ENCODE results near the gene SLC16A13.
"Not testable (repeated sequence)": the region's sequence is repeated elsewhere in the genome, so short reads cannot be mapped to it uniquely, and the experiment has no call there.

Gene SLC16A13

GRCh38 chr17:7029096-7029495, 6.7 kb upstream of the SLC16A13 start:
- DNase-seq (ENCODE audit: low spot score): no peak

DNA sequence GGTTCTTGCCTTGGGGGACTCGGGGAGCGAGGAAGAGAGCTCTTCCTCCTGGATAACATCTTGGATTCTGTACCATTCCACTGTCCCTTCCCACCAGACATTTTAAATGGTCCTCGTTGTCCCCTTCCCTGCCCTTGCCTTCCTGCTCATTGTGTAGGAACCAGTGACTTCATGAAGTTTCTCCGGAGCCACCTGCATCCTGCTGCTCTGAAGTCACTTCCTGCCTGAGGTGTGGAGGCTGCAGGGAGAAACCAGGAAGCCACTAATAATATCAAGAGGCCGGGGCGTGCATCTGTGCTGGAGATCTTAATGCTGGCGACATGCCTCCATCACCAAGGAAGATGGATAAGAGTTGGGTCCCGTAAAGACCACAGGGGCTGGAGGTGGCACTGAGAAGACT, 6.2 kb upstream of the SLC16A13 start:
- no peak for DNase-seq (ENCODE audit: low spot score)

GRCh38 chr17:7034955-7035590, 742 bp upstream of the SLC16A13 start:
- no peak for DNase-seq (ENCODE audit: low spot score)

DNA sequence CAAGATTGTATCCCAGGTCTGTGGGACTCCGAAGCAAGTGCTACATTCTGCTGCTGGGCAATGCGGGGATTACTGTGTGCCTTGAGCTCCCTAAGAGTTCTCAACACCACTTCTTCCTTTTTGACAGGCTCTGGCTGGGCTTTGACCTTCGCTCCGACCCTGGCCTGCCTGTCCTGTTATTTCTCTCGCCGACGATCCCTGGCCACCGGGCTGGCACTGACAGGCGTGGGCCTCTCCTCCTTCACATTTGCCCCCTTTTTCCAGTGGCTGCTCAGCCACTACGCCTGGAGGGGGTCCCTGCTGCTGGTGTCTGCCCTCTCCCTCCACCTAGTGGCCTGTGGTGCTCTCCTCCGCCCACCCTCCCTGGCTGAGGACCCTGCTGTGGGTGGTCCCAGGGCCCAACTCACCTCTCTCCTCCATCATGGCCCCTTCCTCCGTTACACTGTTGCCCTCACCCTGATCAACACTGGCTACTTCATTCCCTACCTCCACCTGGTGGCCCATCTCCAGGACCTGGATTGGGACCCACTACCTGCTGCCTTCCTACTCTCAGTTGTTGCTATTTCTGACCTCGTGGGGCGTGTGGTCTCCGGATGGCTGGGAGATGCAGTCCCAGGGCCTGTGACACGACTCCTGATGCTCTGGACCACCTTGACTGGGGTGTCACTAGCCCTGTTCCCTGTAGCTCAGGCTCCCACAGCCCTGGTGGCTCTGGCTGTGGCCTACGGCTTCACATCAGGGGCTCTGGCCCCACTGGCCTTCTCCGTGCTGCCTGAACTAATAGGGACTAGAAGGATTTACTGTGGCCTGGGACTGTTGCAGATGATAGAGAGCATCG, 2.4 kb downstream of the SLC16A13 start:
- no peak for DNase-seq (ENCODE audit: low spot score)

DNA sequence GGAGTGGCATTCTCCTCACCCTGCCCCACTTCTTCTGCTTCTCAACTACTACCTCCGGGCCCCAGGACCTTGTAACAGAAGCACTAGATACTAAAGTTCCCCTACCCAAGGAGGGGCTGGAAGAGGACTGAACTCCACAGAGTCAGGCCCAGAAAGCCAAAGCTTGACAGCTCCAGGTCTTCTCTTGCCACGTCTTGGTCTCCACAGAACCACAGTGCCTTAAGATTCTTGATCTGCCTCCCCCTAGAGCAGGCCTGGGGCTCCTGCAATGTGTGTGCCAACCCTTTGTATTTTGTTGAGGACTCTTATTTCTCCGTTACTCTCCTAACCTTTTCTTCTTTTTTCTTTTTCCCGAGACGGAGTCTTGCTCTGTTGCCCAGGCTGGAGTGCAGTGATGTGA, 4.0 kb downstream of the SLC16A13 start:
- DNase-seq (ENCODE audit: low spot score): no peak

GRCh38 chr17:7041607-7042500, 6.0 kb downstream of the SLC16A13 start:
- DNase-seq (ENCODE audit: low spot score): no peak

DNA sequence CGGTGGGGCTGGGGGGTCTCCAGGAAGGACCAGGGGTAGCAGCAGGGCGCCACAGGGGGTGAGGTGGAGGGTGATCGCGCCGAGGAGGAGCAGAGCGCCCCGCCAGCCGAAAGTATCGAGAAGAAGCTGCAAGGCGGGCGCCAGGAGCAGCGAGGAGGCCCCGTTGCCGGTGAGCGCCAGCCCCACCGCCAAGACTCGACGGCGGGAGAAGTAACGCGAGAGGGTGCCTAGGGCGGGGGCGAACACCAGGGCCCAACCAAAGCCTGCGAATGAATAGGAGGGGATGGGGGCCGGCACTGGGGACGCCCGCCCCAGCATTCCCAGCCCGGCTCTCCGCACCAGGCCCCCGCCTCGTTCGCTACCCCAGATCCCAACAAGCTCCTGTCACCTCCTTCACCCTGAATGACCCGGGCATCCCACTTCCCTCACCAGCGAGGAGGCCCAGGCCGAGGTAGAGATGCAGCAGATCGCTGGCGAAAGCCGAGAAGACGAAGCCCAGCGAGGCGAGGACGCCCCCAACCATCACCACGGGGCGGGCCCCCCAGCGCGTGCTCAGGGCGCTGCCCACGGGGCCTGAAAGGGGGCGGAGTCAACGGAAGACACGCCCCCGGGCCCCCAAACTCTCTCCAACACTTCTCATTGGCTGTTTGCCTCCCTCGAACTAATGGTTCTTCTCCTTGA, 6.8 kb downstream of the SLC16A13 start:
- DNase-seq (ENCODE audit: low spot score): no peak

DNA sequence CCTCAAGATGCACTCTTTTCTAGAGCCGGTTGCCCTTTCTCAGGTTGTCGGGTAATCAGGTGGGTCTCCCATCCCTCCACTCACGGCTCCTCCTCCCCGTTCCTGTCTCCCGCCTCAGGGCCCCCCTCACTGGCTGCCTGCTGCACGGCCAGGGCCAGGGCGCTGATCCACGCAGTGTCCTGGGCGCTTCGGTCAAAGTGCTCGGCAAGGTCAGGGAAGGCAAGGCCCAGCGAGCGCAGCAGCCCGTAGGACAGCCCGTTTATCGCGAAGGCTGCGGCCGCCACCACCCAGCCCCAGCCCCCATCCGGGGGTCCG, 7.3 kb downstream of the SLC16A13 start:
- DNase-seq (ENCODE audit: low spot score): no peak

GRCh38 chr17:7043497-7044198, 7.8 kb downstream of the SLC16A13 start, which contains the start of gene SLC16A11:
SLC16A11 (minus strand) TSS chr17:7044092; CDS start chr17:7043513, 579 bp downstream.
- DNase-seq (ENCODE audit: low spot score): no peak

DNA sequence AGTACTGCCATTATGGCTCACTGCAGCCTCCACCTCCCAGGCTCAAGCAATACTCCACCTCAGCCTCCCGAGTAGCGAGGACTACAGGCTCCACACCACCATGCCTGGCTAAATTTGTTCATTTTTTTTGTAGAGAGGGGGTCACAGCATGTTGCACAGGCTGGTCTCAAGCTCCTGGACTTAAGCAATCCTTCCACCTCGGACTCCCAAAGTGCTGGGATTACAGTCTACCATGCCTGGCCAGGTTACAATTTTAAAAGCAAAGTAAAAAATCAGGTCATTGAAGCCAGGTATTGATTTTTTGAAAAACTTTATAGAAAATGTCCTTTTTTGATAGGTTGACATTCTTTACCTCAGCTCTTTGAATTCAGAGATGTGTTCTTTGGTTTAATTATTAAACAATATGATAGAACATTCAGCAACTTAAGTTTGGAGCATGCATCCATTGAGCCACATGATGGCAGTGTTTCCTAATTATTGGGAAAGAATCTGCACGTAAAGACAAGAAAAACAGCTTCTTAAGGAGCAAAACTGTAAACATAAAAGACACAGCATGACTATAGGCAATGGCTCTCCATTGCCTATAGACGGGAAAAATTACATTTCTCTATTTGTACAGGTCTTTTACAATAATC, 9.8 kb downstream of the SLC16A13 start:
- peak; percentile 84 for DNase-seq (ENCODE audit: low spot score)

- peak; percentile 53 for DNase-seq (ENCODE audit: low spot score)
Observed at GRCh38 chr17:7046127-7046724, 10.4 kb downstream of the SLC16A13 start.

- DNase-seq (ENCODE audit: low spot score): peak; percentile 34
Observed at GRCh38 chr17:7046725-7047397, 11.0 kb downstream of the SLC16A13 start.

- no peak for DNase-seq (ENCODE audit: low spot score)
Observed at GRCh38 chr17:7047566-7047965, 11.8 kb downstream of the SLC16A13 start.

- DNase-seq (ENCODE audit: low spot score): no peak
Observed at GRCh38 chr17:7048968-7049367, 13.2 kb downstream of the SLC16A13 start.

GRCh38 chr17:7050583-7050982, 14.8 kb downstream of the SLC16A13 start:
- DNase-seq (ENCODE audit: low spot score): not testable (repeated sequence)

DNA sequence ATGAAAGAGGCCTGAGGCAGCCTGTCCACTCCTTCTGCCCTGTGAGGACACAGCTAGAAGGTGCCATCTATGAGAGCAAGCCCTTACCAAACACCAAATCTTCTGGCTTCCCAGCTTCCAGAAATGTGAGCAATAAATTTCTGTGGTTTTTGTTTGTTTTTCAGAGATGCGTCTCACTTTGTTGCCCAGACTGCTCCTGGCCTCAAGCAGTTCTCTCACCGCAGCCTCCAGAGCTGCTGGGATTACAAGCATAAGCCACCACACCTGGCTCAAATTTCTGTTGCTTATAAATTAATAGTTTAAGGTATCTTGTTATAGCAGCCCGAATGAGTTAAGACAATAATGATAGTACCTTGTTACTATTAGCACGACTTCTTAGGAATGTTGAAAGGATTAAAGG, 20.6 kb downstream of the SLC16A13 start:
- peak; percentile 53 for DNase-seq (ENCODE audit: low spot score)

- peak; percentile 28 for DNase-seq (ENCODE audit: low spot score)
Observed at GRCh38 chr17:7058831-7059447, 23.1 kb downstream of the SLC16A13 start.

DNA sequence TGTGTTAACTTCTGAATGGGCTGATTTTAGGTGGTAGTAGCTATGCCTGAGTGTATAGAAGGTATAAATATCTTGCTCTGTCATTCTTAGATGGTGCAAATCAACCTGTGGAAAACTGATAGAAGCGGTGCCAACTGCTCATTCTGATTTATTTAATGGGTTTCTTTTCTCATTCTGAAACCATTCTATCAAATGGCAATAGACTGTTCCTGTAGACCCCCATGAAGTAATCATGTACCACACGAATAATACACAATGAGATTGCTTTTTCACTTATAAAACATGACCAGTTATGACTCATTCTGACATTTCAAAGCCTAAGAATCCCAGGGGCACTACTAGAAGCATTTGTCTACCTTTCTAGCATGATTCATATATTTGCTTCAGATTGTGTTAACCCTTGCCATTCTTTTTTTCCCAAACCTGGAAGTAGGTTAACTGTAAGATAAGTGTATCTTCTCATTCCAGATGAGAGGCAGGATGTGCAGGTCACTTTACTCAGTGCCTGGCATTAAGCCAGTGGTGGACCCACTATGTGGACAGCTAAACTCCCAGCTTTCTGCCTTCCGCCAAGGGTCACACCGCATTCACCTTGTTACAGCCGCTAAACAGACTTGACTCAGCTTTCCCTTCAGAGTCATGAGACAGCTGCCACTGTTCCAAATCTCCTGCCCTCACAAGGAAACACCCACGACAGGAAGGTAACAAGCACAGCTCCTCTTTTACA, 24.5 kb downstream of the SLC16A13 start:
- DNase-seq (ENCODE audit: low spot score): peak; percentile 99

All from kidney tubule cell (primary cell).